ENCODE data around the gene NFIX. TPM values are rescaled to one million over a fixed set of nuclear protein-coding genes. Genes with fewer than 3 reads are reported as not detected.

The NFIX gene
- total and polyA plus RNA-seq, 2 of the 13 experiments (the other 11 are each of a cell fraction or from before 2014, with no cell fraction given), result 3.4 to 5.4 TPM

DNA sequence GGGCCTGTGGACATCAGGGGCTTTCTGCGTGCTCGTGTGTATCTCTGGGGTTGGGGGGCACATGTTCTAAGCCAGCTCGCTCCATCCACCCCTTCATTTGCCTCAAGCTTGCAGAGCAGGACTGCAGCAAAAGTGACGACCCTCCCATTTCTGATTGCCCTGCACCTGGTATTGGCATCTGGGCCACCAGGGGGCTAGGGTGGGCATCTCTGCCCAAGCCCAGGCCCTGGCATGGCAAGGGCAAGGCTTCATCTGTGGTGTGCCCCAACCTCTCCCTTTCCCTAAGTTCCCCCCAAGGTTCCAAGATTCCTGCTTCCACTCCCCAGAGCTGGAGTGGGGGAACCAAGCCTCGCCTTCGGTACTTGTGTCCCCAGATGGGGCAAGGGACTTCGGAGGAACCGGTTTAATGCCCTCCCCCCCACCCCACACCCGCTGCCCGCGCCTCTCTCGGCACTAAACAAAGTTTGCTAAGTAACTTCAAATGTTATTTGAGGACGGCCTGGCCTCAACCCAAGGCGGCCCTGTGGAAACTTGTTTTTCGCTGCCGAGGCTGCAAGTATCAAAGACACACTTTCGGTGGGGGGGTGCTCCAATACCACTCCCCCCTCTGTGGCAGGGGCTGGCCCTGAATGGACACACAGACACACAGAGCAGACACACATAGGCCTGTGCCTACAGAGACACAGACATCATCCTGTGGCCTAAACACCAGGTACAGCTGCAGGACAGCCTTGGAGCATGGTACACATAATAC is 12.2 kb downstream of the NFIX start:
- in situ Hi-C loops (cut with HindIII; ENCODE audit: extremely low pct_ligation_motif_present, low pct_unique_long_range_greater_than_20kb) (no loop called here), intact Hi-C loops (cut with micrococcal nuclease; ENCODE audit: unreplicated experiment) (no loop called here)
- Histone ChIP-seq H3K79me2 (ENCODE audit: insufficient read depth, low read length) (peaks cover 24% of the 10 kb centered on the region), H3K36me3 (replicated peaks in 1 of 2; ENCODE audit: control insufficient read depth in 1 of 2, insufficient read depth in 2 of 2, low read length in 2 of 2) (peaks cover 3 to 4% of the 10 kb centered on the region in 2 experiments; a peak in 3 of 5 replicates), H3K27me3 (ENCODE audit: control insufficient read depth in 1 of 2, insufficient read depth in 2 of 2, low read length in 2 of 2) (no peaks in the 10 kb centered on the region; a peak in 1 of 5 replicates), H3K9me3 (ENCODE audit: low read length) (no peaks in the 10 kb centered on the region), H3K4me2 (ENCODE audit: low read depth, low read length) (no peak overlapping the region), H4K20me1 (ENCODE audit: insufficient read depth, low read length) (no peaks in the 10 kb centered on the region), H2AFZ (ENCODE audit: low read length) (no peak overlapping the region), H3K4me1 (ENCODE audit: insufficient read depth, low read length) (peaks cover 14% of the 10 kb centered on the region), H3K9ac (ENCODE audit: insufficient read depth, low read depth, low read length) (no peak overlapping the region), H3K27ac (ENCODE audit: extremely low read length, insufficient read depth, low read length) (no peak overlapping the region), H3K4me3 (replicated peaks in 1 of 3; ENCODE audit: insufficient read depth in 1 of 3, low read depth in 2 of 3, low read length in 3 of 3) (no peak overlapping the region)
- ChIA-PET POLR2A (interaction anchor here (3.8 kb wide), 1 partner anchor 53 kb away, joined by 16 read pairs; no protein-coding TSS in a partner anchor), CTCF (ENCODE audit: low intra/inter-chr PET ratio, low total read pairs) (no interaction called here)
- DNase-seq (ENCODE audit: low spot score) (no peak), ATAC-seq (no peak), FAIRE-seq (no peak)
- 97% methylated on average over 15 of the region's 17 CpGs for WGBS (ENCODE audit: low lambda C conversion rate)
- TF ChIP-seq HNRNPL (IDR thresholded peaks at IDR 0.05; ENCODE audit: low read depth, low read length), result peak; percentile 86; the same call in 1 of the 2 replicates
- no peak for TF ChIP-seq SMYD3 (CRISPR knock-in tag; IDR thresholded peaks at IDR 0.05)
- BruUV-seq (replicated peaks), result no TSS peak

DNA sequence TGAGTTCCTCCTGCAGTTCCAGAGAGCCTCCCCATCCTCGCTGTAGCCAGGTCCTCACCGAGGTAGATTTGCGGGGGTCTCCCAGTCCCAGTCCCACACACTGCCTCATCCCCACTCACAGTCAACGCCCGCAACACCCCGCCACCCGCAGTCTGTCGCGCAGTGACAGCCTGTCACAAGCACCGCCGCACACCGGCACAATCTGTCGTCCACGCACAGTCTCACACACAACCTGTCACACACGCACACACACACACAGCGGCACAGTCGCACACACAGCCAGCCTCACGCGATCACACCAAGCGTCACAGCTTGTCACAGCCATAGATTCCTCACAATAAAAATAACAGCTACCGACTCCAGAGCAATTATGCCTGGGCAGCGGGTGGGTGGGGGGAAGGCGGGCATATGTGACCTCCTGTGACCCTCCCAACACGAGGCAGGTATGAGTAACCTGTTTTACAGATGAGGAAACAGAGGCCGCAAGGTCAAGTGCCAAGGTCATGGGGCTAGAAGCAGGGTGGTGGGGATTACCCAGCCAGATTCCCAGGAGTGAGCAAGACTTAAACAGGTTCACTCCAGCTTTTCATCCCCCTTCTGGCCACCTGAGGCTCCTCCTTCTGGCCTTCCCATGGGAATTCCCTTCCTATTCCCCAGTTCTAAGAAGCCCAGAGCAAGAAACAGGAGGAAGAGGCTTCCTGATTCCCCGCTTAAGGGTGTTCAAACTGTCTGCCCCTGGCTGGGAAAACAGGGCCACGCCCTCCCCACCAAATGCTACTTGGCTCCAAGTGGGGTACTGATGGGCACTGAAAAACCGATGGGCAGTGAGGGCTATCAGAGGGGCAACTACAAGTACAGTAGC is 13.9 kb downstream of the NFIX start:
- no peak overlapping the region for H2AFZ ChIP-seq (ENCODE audit: low read length)
- H3K36me3 ChIP-seq (replicated peaks in 1 of 2; ENCODE audit: control insufficient read depth in 1 of 2, insufficient read depth in 2 of 2, low read length in 2 of 2), result peaks cover 3 to 4% of the 10 kb centered on the region in 2 experiments; a peak in 3 of 5 replicates
- H3K4me2 ChIP-seq (ENCODE audit: low read depth, low read length), result no peak overlapping the region
- ATAC-seq (no peak), DNase-seq (ENCODE audit: low spot score) (no peak), FAIRE-seq (no peak)
- BruUV-seq (replicated peaks), result no TSS peak
- no peaks in the 10 kb centered on the region; a peak in 1 of 5 replicates for H3K27me3 ChIP-seq (ENCODE audit: control insufficient read depth in 1 of 2, insufficient read depth in 2 of 2, low read length in 2 of 2)
- no peaks in the 10 kb centered on the region for H3K9me3 ChIP-seq (ENCODE audit: low read length)
- in situ Hi-C loops (cut with HindIII; ENCODE audit: extremely low pct_ligation_motif_present, low pct_unique_long_range_greater_than_20kb), result no loop called here
- 95% methylated on average over 28 of the region's 28 CpGs for WGBS (ENCODE audit: low lambda C conversion rate)
- no peak overlapping the region for H3K4me3 ChIP-seq (replicated peaks in 1 of 3; ENCODE audit: insufficient read depth in 1 of 3, low read depth in 2 of 3, low read length in 3 of 3)
- H3K4me1 ChIP-seq (ENCODE audit: insufficient read depth, low read length), result peaks cover 31% of the 10 kb centered on the region
- TF ChIP-seq NR2F6 (IDR thresholded peaks at IDR 0.05) (0 out of 2 replicates have a peak, but pooled peaks have one; percentile 16), NR2F6 (CRISPR knock-in tag; IDR thresholded peaks at IDR 0.05) (no peak), ELF4 (CRISPR knock-in tag; IDR thresholded peaks at IDR 0.05; ENCODE audit: borderline replicate concordance) (no peak), AHR (CRISPR knock-in tag; IDR thresholded peaks at IDR 0.05) (no peak), IKZF4 (CRISPR knock-in tag; IDR thresholded peaks at IDR 0.05; ENCODE audit: borderline replicate concordance, low read depth, not compliant biosample characterization) (no peak), ESRRA (CRISPR knock-in tag; IDR thresholded peaks at IDR 0.05; ENCODE audit: low read depth) (peak; percentile 45; the same call in 1 of the 2 replicates), ARNT2 (CRISPR knock-in tag; IDR thresholded peaks at IDR 0.05; ENCODE audit: low read depth) (no peak), PLRG1 (conservative IDR thresholded peaks at IDR 0.05) (no peak), ZNF629 (CRISPR knock-in tag; conservative IDR thresholded peaks at IDR 0.05) (peak; percentile 33; the same call in 1 of the 2 replicates)
- no peak overlapping the region for H3K9ac ChIP-seq (ENCODE audit: insufficient read depth, low read depth, low read length)
- ChIA-PET CTCF (ENCODE audit: low intra/inter-chr PET ratio, low total read pairs) (no interaction called here), POLR2A (interaction anchor here (1.5 kb wide), 1 partner anchor 23 kb away, joined by 4 read pairs; no protein-coding TSS in a partner anchor)
- H3K27ac ChIP-seq (ENCODE audit: extremely low read length, insufficient read depth, low read length), result no peak overlapping the region
- no peaks in the 10 kb centered on the region for H4K20me1 ChIP-seq (ENCODE audit: insufficient read depth, low read length)
- intact Hi-C loops (cut with micrococcal nuclease; ENCODE audit: unreplicated experiment), result no loop called here
- H3K79me2 ChIP-seq (ENCODE audit: insufficient read depth, low read length), result peaks cover 28% of the 10 kb centered on the region
